ENCODE data around the gene SMIM43. TPM values are rescaled to one million over a fixed set of nuclear protein-coding genes. Genes with fewer than 3 reads are reported as not detected.

Gene SMIM43
- 0.38 and 1.3 TPM in 2 replicates for total RNA-seq

GRCh38 chr4:121764702-121765367 is at the start of gene SMIM43:
TSS of gene SMIM43 (minus strand) at chr4:121765164. CDS start at chr4:121765105, 59 bp downstream.

GRCh38 chr4:121800961-121801714 is 36.2 kb upstream of the SMIM43 start, which contains the start of gene EXOSC9:
TSS of gene EXOSC9 (plus strand) at chr4:121801323. CDS start at chr4:121801425, 102 bp downstream.

Other genes with a start within 250 kb of the SMIM43 start
- 494 and 496 TPM in 2 replicates for gene ANXA5, start 68.2 kb downstream of the SMIM43 start, total RNA-seq
- 32.7 and 52.5 TPM in 2 replicates for gene EXOSC9, start 36.2 kb upstream of the SMIM43 start, total RNA-seq
- gene CCNA2, start 58.7 kb upstream of the SMIM43 start, total RNA-seq: 35.9 and 75.8 TPM in 2 replicates
- gene BBS7, start 105.3 kb upstream of the SMIM43 start, total RNA-seq: 13.1 and 20.6 TPM in 2 replicates
- gene TRPC3, start 186.9 kb upstream of the SMIM43 start, total RNA-seq: not detected in 2 replicates

All from vein endothelial cell (primary cell).